GM18498 (cell line): Measurements from ENCODE around the gene SYNPO.

Experiments
- ATAC-seq: cut with Tn5 transposase; IDR thresholded peaks from one replicate; pipeline ENCODE4 v1.9.1; 2021; ENCODE audit warnings: mild to moderate bottlenecking, moderate library complexity; ENCODE audit not compliant: unreplicated experiment

SYNPO gene, protein sequence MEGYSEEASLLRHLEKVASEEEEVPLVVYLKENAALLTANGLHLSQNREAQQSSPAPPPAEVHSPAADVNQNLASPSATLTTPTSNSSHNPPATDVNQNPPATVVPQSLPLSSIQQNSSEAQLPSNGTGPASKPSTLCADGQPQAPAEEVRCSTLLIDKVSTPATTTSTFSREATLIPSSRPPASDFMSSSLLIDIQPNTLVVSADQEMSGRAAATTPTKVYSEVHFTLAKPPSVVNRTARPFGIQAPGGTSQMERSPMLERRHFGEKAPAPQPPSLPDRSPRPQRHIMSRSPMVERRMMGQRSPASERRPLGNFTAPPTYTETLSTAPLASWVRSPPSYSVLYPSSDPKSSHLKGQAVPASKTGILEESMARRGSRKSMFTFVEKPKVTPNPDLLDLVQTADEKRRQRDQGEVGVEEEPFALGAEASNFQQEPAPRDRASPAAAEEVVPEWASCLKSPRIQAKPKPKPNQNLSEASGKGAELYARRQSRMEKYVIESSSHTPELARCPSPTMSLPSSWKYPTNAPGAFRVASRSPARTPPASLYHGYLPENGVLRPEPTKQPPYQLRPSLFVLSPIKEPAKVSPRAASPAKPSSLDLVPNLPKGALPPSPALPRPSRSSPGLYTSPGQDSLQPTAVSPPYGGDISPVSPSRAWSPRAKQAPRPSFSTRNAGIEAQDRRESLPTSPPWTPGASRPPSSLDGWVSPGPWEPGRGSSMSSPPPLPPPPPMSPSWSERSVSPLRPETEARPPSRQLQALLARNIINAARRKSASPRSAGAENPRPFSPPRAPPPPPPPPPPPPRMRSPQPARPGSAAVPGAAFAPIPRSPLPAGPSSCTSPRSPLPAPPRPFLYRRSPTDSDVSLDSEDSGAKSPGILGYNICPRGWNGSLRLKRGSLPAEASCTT

DNA sequence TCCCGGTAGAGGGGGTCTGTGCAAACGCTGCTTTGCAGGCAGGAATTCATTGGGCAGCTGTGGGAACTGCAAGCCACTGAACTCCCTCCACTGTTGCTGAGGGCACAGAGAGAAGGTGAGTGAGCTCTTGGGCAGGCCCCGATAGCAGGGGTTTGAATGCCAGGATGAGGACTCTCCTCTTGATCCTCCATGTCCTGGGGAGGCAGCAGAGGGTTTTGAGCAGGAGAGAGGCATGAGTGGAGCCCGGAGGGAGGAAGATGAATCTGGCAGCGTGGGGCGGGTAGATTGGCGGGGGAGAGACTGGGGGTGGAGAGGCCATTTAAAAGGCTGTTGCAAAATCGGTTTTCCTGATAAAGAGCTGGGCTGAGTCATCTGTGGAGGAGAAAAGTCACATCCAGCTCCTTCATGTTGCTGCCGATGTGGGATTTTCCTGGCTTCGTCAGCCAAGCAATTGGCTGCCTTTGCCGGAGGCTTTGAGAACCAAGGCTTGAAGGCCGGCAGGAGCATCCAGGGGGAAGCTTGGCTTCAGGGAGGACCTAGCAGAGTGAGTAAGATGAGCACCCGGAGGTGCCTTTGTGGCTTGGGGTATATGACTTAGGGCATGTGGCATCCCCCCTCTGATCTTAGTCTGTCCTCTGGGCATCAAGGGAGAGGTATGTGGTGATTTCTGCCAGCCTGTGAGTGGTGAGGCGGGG is at the start of gene SYNPO:
TSS of gene SYNPO (plus strand) at position 350 of the 695 bp plus-strand sequence. CDS start 7,616 bp downstream, outside the sequence.
- no peak for ATAC-seq

DNA sequence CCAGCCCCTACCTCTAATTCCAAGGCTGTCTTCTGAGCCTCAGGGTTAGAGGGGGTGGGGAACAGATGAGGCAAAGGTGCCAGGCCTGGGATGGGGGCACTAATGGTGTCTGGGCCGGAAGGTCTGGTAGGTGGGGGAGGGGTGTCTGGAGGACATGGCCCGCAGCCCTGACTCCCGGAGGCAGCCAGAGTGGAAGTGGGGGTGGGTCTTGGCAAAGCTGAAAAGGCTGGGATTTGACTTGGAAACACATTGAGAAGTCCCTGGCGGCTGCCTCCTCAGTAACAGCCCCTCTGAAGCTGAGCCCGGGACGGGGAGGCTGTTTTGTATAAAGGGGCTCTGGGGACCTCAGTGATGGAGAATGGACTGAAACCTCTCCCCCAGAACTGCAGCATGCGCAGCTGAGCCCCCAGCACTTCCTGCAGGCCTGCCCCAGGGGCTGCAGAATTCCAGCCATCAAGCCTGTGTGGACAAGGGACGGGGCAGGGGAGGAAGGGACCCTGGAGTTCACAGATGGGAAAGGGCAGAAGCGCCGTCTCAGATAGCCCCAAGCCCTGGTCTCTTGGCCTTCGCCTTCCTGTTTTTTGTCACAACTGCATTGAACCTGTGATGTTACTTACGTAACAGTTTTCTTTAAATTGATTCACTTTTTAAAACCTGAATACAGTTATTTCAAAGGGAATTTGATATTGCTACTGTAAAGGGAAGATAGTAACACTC is 49.3 kb upstream of the SYNPO start:
- ATAC-seq, result no peak

DNA sequence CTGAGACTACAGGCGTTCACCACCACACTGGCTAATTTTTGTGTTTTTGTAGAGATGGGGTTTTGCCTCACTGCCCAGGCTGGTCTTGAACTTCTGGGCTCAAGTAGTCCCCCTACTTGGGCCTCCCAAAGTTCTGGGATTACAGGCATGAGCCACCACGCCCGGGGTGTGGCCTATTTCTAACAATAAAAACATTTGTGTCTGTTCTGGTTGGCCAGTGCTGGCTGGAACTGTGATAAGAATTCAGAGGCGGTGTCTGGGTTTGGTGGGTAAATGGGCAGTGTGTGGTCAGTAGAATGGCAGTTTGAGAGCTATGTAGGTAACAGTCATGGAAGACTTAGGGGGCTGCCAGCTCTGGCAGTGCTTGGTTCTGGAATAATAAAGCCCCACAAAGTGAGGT is 46.9 kb upstream of the SYNPO start:
- ATAC-seq, result no peak

DNA sequence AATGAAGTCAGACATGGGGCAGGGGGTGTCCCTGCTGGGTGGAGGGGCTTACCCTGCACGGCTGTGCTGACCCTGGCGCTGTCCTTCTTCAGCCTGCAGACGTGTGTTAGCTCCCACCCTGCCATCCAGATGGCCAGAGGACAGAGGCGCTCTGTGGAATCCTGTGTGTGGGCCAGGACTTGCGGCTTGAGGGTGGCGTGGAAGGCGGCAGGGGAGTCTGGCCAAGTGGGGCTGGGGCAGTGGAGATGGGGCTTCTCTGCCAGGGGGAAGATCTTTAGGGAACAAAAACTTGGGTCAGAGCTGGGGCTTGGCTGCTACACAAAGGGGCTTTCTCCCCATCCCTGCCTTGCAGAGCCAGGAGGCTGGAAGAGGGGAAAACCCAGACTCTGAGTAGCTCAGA is 46.5 kb upstream of the SYNPO start:
- no peak for ATAC-seq

DNA sequence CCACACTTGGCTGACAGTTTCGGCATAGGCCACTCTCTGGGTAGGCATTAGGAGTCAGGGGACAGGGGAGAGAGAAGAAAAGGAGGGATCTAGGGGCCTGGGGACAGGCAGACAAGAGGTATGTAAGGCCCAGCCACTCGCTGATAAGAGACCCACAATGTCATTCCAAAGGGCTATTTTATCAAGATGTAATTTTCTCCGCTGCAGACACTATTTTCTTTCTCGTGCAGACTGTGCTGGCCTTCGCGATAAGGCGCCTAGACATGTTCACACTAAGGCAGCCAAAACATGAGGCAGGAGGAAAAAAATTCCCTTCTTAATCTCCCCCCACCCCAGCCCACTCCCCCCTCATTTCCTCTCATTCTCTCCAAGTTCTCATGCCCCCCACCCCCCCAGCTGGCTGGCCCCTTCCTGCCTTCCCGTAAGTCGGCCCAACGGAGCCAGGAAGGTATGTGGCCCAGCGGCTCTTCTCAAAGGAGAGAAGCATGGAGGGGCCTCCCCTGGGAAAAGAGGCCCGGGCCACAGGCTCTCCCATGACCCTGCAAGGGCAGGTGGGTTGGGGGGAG is 44.9 kb upstream of the SYNPO start:
- no peak for ATAC-seq

DNA sequence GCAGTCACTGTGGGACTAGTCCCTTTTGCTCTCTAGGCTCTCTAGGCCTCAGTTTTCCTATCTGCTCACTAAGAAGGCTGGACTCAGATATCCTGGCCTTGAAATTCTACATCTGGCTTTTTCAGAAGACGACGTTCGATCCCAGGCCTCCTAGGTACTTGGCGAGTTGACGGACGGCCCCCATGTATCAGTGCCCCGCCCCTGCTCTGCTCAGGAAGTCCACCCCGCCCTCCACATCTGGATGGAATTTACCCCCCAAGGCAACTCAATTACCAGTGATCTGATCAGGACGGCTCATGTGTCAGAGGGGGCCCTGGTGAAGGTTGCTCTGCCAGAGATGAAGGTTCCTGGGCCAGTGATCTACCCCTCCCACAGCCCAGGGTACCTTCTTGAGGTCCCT is 44.1 kb upstream of the SYNPO start:
- no peak for ATAC-seq

DNA sequence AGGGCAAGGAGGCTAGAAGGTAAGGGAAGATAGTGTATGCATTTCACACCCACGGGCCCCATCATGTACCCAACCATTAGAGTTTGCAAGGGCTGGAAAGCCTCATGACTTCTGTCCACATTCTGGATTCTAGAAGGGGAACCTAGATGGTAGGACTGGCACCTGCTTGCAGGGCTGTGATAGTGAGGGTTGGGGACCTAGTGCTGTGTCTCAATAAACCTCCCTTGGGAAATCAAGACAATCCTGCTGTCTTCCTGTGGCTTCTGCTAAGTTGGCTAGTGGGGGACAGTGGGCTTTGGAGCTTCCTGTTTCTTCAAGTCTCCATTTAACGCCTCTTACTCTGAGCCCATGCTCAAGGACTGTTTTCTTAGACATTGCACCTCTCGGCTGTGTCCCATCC is 43.6 kb upstream of the SYNPO start:
- no peak for ATAC-seq

DNA sequence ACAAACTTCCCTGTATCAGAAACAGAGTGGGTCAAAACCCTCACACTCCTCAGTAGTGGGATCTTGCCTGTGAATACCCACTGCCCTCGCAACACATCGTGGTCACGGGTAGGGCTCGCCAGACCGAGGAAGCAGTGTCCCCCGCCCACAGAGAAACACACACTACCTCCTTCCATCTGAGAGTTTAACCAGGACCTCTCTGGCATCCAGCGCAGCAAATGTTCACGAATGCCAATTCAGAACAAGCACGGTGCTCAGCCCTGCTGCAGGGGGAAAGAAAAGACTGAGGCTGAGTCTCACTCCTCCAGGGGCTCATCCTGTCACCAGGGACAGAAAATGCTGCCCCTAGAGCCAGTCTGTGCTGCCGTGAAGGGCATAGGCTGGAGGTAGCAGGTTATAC is 42.5 kb upstream of the SYNPO start:
- no peak for ATAC-seq

DNA sequence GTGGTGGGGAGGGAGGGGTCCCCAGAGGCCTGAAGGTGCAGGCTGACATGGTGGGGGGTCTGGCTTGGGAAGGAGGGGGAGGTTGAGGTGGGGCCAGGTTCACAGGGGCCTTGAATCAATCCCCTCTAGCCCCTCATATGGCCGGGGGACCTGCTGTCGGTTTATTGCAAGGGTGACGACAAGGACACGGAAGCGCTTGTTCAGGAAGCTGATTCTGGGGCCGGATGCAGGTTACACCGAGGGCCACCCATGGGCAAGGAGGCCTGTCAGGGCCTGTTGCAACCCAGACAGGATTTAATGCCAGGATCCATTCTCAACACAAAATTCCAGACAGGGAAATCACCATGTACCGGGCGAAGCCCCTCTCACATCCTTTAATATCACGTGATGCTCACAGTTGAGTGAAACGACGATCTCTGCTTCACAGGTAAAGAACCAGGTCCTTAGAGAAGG is 41.6 kb upstream of the SYNPO start:
- ATAC-seq, result no peak

DNA sequence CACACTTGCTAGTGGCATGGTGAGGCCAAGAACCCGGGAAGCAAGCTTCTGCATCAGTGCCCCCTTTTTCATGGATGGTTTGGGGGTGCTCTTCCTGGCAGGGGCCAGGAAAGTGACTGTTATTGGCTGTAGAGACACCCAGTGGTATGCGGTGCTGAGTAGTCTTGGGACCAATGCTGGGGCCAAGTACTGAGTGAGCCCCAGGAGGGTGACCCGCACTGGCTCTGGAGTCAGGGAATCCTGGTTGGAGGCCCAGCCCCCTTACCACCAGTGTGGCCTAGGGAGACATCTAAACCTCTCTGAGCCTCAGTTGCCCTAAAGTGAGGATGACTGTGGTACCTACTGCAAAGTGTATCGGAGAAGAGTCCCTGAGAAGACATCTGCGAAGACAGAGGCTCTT is 41.2 kb upstream of the SYNPO start:
- no peak for ATAC-seq

DNA sequence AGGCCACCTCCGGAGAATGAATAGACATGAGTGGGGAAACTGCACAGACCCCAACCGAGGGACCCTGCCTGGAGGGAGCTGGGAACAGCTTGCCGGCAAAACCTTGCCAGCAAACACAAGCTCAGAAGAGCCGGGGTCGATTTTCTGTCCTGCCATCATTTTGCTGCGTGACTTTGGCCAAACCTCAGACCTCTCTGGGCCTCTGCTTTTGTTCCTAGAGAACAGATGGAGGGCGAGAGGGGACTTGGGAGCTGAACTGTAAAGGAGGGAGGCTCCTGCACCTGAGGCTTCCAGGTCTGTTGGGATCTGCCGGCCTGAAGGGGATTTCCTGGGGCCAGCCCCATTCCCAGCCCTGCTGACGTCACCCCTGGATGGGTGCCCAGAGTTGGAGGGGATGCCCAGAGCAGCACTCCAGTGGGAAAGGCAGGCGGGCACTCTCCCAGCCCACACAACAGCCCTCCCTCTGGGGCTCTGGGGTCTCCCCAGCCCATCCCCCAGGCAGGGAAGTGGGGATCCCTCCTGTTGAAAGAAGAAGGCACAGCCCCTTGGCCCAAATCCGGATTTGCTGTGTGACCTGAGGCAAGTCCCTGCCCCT is 40.4 kb upstream of the SYNPO start:
- no peak for ATAC-seq

DNA sequence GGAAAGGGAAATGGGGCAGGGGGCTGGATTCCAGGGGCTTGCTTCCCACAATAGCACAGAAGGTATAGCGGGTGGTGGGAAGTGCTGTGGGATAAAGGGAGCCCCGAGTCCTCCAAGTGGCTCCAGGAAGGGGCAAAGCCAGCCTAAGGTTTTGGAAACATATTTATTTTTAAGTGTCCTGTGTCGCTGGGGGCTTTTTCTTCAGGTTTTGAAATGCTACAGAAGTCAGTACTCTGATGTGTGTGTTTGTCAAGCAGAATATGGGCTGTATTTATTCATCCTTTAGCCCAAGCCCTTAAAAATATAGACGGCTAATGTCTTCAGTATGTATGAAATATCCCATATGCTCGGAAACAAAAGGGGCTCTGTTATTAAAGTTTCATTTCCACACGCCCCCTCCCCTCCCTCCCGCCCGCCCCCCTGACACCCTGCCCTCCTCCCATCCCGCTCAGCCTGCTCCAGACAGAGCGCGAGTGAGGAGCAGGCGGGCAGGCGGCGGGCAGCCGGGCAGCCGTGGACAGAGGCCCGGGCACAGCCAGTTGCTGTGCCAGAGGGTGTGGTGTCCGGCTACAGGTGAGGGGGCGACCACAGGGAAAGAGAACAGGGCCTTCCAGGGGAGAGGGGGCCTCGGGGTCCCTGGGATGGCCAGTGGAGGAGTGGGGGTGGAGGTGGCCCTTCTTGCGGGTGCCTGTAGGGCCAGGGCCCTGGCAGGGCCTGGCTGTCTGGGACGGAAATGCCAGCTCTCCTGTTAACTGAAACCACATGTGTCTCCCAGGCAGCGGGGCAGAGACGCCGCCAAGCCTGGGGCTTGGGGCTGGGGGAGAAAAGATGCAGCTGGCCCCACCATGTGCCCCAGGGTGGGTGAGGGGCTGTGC is 39.6 kb upstream of the SYNPO start:
- ATAC-seq, result no peak

DNA sequence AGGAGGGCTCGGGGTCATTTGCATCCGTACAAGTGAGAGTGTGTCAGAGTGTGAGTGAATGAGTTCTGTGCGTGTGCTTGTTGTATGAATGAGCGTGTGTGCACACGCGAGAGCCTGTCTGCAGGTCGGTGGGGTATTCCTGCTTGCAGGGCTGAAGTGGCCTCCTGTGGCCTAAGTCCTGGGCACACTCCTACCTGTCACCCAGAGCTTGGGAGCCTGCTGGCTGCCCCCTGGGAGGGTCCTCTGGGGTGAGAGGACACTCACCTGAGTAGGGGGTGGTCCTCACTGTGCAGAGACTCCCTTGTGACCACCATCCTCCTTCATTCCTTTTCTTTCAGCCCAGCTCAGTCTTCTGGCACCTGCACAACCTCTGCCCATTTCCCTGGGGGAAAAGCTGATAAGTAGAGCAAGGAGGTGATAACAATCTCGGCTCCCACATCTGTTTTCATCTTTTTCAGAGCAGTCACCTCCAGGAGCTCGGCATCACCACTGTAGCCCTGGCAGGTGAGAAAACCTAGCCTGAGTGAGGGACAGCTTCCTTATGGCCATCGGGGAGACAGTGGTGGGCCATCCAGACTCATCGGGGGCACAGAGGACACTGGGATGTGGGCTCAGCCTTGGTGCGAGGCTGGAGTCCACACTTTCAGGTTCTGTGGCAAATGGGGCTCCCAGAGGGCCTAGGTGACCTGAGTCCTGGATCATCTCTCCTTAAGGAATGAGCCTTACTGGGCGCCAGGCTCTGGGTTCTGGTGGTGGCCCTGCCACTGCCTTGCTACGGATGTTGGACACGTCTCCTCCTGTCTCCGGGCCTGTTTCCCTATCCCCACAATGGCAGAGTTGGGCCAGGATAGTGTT is 38.7 kb upstream of the SYNPO start:
- no peak for ATAC-seq

DNA sequence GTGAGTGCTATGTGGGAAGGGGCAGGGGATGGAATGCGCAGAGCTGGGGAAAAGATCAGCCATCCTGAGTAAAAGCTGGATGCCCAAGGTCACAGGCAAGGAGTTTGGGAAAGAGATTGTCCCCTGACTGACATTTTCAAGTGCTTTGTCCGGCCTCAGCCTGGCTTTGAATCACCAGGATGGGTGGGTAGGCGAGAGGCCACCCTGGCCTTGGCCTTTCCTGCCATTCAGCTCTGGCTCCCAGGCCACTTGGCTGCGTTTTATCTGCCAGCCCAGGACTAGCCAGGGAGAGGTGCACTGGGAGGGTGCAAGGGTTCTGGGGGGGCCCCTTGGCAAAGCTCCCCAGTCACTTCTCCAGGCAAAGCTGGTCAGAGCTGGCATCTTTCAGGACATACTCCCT is 37.4 kb upstream of the SYNPO start:
- no peak for ATAC-seq

DNA sequence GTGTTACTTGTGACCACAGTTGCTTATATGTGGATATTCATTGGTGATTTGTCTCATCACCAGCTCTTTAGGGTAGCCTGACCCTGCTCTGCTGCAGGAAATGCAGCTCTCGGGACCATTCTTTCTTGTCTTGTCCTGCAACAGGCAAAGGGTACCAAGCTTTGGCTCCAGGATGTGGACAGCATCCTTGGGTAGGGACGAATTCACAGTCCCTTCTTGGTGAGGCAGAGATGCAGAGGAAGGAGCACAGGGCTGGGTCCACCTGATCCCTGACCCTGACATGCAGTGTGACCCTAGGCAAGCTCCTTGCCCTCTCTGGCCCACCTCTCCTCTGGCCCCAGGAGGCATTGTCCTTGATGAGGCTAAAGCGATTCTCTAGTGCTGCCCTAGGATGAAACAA is 37.0 kb upstream of the SYNPO start:
- ATAC-seq, result no peak

DNA sequence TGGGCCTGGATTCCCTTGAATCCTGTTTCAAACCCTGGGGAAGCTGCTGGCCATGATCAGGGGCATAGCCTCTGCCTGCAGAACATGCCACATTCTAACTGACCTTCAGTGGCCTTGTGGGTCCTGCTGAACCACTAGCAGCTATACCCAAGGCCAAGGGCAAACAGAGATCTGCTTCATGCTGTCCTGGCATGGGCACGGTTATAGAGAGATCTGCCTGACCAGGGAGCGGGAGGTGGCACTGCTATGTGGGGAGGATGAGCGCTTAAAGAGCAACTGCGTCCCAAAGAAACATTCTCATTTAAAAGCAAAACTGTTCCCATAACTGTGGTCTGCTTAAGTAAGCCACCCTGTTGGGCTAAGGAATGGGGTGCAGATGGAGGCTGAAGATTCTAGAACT is 36.5 kb upstream of the SYNPO start:
- no peak for ATAC-seq

DNA sequence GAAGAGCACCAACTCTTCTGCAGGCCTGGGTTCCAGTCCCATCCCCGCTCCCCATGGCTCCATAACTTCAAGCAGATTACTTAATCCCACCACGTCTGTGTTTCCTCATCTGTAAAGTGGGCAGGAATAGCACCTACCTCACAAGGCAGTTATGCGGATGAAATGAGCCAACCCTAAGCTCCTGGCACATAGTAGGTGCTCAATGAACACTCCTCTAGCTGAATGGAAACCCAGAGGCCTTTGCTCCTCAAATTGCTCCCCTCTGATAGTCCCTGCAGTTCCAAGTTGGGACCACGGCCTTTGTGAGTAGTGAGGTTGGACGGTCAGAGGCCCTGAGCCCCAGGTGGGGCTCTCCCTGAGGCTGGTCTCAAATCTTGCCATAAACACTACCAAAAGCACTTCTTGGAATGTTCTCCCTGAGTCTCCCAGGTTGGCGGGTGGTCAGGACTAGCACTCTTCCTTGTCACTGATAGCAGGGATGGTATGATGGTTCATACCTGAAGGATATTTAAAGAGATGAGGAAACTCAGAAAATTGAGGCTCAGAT is 35.5 kb upstream of the SYNPO start:
- no peak for ATAC-seq

DNA sequence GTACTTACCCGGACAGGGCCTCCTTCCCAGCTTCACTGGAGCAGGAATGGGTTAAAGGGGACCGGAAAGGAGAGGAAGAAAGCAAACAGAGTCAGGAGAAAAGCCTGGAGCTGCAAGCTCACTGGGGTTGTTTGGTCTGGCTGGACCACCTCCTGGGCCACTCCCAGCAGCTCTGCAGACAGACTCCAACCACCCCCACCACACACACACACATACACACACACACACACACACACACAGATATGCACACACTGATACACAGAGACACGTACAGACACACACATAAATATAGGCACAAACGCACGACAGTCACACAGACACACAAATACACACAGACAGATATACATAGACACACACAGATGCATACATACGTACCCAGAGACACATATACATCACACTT is 34.9 kb upstream of the SYNPO start:
- no peak for ATAC-seq
